GM15510 (cell line): Measurements from ENCODE around the gene C10orf105.

ENCODE experiments used
- POLR2A ChIP-seq: IDR thresholded peaks from 3 replicates; pipeline ENCODE4 v1.6.1; 2011; ENCODE audit warnings: borderline replicate concordance; ENCODE audit not compliant: insufficient read length; ENCODE audit errors: extremely low read depth

C10orf105 gene

GRCh38 chr10:71744897-71745663 lies 25.5 kb upstream of the C10orf105 start:
- no peak for TF ChIP-seq POLR2A

- no peak for TF ChIP-seq POLR2A
Observed at GRCh38 chr10:71743866-71744265, 24.3 kb upstream of the C10orf105 start.

GRCh38 chr10:71743089-71743838 lies 23.7 kb upstream of the C10orf105 start:
- no peak for TF ChIP-seq POLR2A

GRCh38 chr10:71742301-71743088 lies 22.9 kb upstream of the C10orf105 start:
- TF ChIP-seq POLR2A: no peak

GRCh38 chr10:71741671-71742070 lies 22.1 kb upstream of the C10orf105 start:
- TF ChIP-seq POLR2A: no peak

GRCh38 chr10:71741029-71741428 lies 21.5 kb upstream of the C10orf105 start:
- no peak for TF ChIP-seq POLR2A

- TF ChIP-seq POLR2A: no peak
Observed at GRCh38 chr10:71740069-71740653, 20.6 kb upstream of the C10orf105 start.

DNA sequence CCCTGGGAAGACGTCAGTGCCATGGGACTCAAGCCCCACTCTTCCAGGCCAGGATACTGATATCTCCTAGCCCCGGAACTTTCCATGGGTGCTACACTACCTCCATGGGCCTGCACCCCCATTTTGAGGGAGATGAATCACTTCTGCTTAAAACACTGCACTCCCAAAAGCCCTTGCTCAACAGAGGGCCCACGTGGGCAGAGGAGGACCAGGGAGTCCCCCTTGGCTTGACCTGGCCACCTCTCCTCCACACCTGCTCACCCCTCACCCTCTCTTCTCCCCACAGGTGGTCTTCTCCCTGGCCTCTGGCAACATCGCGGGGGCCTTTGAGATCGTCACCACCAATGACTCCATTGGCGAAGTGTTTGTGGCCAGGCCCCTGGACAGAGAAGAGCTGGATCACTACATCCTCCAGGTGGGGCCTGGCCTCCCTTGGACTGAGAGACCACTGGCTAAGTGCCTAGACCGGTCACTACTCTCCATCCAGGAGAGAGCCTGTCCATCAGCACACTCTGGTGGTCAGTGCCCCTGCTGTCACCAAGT lies 19.9 kb upstream of the C10orf105 start:
- no peak for TF ChIP-seq POLR2A

- no peak for TF ChIP-seq POLR2A
Observed at GRCh38 chr10:71737834-71738197, 18.2 kb upstream of the C10orf105 start.

GRCh38 chr10:71737001-71737833 lies 17.6 kb upstream of the C10orf105 start:
- TF ChIP-seq POLR2A: no peak

DNA sequence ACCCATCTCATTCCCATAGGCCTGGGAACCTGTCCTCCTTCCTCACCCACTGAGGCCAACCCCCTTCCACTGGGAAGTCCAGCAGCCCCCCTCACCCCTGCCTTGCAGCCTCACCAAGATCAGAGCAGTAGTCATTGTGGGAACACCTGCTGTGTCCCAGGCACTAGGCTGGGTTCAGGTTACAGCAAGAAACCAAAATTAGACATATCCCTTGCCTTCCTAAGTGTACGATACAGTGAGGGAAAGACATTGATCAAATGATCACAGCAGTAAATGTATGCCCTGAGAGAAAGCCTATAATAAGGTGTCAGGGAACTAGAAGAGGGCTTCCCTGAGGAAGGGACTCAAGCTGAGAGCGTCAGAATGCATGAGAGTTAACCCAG lies 17.0 kb upstream of the C10orf105 start:
- TF ChIP-seq POLR2A: no peak

DNA sequence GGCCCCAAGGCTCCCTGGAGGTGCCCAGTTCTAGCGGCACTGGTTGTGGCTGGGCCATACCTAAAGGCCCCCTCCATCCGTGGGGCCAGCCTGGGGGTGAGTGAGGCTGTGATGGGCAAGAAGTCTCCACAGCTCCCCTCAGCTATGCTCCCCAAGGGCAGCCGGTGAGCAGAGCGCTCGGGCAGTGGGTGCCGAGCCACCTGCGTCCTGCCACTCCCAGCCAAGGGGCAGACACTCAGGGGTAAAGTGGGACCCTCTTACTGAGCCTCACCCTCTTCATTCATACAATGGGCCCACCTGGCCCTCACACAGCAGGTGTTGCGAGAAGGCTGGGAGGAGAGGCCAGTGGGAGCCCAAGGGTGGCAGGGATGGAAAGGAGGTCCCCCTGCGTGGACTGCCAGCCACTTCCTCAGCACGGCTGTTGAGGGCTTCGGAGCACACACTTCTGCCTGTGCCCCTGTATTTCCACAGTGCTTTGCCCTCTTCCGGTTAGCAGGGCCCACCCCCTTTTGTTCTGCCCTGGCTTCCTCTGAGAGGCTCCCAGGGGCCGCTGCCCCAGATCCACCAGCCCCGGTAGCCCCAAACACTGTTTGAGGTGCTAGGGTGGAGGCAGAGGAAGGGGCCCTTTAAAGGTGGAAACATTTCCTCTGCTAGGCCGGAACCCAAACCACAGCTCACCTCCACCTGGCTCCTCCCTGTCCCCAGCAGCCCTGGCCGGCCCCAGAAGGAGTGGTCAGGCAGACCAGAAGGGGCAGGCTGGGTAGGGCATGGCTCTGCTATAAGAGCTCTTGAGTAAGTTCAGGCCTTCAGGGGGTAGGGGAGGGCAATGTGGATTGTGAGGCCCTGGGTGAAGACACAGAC lies 16.4 kb upstream of the C10orf105 start:
- TF ChIP-seq POLR2A: no peak

- no peak for TF ChIP-seq POLR2A
Observed at GRCh38 chr10:71734797-71735196, 15.2 kb upstream of the C10orf105 start.
